ENCODE measurements around the gene PAPLN.

PAPLN gene

DNA sequence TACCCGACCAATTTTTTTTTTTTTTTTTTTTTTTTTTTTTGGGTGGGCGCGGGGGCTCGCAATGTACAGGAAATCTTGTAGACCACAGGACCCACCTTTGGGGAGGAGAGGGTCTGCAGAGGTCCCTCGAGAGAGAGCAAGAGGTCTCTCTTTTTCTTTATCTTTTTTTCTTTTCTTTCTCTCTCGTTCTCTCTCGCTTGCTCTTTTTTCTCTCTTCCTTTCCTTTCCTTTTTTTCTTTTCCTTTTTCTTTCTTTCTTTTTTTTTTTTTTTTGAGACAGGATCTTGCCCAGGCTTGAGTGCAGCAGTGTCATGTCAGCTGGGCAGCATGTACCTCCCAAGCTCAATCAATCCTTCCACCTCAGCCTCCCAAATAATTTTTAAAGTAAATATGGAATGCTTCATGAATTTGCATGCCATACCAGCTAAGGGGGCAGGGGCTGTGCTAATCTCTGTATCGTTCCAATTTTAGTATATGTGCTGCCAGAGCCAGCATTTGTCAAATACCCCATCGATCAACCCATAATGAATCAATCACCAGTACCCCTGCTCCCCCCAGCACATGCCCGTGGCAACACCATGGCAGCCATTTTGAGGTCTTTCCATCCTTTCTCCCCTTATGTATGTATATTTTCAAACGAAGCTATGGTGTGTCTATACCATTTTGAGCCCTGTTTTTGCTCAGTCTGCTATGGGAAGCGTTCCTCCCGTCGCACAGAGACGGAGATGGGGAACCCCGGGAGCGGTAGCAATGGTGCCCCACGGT, 9.3 kb downstream of the PAPLN start:
- DNase-seq = no peak

DNA sequence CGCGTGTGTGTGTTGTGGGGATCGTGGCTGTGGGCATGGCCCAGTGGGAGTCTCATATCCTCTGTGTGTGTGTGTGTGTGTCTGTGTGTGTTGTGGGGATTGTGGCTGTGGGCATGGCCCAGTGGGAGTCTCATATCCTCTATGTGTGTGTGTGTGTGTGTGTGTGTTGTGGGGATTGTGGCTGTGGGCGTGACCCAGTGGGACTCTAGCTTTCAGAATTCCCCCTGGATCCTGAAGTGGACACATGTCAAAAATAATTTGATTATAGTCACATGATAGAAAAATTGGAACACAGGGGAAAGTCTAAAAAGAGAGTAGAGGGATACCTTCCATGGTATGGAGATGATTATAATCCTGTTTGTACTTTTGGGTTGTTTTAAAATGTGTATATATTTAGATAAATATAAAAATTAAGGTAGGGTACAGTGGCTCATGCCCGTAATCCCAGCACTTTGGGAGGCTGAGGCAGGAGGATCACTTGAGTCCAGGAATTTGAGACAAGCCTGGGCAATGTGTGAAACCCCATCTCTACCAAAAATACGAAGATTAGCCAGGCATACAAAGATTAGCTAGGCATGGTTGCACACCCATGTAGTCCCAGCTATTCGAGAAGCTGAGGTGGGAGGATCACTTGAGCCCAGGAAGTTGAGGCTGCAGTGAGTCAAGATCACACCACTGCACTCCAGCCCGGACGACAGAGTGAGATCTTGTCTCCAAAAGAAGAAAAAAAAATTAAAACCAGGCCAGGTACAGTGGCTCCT, 11.0 kb downstream of the PAPLN start:
- DNase-seq = no peak

DNA sequence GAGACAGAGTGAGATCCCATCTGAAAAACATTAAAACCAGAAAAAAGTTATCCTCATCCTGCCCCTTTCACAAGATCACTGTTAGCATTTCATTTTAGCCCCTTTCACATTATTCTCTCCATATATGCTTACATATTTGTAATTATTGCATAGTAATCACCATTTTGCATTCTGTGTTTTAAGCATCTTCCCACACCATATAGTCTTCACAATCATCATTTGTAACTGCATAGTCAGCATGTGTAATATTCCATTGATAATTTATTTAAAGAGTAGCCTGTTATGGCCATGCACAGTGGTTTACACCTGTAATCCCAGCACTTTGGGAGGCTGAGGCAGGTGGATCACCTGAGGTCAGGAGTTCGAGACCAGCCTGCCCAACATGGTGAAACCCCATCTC, 11.8 kb downstream of the PAPLN start:
- DNase-seq = no peak

DNA sequence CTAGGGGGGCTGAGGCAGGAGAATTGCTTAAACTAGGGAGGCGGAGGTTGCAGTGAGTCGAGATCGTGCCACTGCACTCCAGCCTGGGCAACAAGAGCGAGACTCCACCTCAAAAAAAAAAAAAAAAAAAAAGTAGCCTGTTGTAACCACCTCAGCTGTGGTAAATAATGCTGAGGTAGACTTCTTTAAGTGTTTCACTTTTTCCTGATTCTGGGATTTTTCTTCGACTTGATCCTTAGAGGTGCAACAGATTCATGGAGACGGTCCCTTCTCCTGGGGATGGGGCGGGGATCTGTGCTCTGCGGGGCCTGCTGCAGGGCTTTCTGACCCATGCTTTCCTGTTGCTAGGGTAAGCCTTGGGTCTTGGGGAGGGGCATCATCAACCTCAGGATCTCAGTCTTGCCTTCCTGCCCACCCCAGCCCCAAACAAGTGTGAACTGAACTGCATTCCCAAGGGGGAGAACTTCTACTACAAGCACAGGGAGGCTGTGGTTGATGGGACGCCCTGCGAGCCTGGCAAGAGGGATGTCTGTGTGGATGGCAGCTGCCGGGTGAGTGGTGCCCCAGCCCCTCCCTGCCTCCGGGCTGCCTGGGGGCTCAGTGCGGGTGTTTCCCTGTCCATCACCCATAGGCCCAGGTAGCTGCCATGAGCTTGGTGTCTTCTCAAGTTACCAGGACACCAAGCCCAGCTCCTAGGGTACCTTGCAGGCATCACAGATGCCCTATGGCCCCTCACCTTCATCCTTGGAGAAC, 12.4 kb downstream of the PAPLN start:
- no peak for DNase-seq

DNA sequence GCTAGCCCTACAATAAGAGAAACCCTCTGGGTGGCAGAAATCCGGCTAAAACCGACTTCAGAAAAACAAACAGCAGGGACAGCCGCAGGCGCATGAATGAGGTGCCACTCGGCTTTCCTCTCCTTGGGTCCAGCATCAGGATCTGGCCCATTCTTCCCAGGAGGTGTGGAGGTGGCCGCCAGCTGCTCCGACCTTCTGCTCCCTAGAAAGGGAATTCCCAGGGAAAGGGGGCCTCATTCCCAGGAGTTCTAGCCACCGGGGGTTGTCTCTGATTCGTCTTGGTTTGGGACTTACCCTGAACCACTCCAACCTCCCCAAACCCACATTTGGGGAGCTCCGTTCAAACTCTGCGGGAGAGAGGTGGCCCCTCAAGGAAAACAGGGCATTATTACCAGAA, 13.0 kb downstream of the PAPLN start:
- no peak for DNase-seq

DNA sequence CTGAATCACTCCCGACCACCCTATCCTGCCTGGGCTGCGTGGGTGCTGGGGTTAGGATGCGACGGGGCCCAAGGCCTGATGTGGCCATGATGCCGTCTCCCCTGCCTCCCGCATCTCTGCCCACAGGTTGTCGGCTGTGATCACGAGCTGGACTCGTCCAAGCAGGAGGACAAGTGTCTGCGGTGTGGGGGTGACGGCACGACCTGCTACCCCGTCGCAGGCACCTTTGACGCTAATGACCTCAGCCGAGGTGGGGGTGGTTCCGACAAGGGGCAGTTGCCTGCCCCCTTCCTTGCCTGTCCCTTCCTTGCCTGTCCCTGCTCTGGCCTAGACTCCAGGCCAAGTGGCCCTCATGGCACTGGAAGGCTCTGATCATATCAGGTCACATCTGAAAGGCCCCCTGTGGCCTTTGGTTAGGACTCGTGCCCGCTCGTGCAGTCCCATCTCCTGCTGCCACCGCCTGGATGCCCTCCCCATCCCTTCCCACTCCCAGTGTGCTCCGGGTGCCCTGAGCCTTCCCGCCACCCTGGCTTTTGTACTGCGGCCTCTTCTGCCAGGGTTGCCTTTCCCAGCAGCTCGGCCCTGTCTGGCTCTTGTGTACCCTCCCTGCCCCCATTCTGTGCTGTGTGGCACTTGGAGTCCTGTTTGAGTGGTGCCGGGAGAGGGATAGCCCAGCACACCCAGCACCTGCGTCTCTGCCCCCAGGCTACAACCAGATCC, 13.6 kb downstream of the PAPLN start:
- no peak for DNase-seq

DNA sequence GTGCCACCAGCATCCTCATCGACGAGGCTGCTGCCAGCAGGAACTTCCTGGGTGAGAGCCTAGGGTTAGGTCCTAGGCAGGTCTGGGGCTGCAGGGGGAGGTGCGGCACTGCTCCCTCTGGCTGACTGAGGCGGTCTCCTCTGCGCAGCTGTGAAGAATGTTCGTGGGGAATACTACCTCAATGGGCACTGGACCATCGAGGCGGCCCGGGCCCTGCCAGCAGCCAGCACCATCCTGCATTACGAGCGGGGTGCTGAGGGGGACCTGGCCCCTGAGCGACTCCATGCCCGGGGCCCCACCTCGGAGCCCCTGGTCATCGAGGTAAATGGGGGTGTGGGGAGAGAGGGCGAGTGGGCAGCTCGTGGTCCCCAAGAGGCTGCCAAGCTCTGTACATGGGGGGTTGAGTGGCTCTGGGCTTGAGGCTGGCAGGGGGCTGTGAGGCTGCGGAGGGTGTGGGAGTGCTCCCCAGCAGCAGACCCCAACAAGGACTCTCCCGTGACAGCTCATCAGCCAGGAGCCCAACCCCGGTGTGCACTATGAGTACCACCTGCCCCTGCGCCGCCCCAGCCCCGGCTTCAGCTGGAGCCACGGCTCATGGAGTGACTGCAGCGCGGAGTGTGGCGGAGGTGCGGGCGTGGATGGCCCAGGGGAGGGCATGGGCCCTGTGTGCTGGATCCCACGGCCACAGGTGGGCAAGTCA, 14.4 kb downstream of the PAPLN start:
- no peak for DNase-seq

DNA sequence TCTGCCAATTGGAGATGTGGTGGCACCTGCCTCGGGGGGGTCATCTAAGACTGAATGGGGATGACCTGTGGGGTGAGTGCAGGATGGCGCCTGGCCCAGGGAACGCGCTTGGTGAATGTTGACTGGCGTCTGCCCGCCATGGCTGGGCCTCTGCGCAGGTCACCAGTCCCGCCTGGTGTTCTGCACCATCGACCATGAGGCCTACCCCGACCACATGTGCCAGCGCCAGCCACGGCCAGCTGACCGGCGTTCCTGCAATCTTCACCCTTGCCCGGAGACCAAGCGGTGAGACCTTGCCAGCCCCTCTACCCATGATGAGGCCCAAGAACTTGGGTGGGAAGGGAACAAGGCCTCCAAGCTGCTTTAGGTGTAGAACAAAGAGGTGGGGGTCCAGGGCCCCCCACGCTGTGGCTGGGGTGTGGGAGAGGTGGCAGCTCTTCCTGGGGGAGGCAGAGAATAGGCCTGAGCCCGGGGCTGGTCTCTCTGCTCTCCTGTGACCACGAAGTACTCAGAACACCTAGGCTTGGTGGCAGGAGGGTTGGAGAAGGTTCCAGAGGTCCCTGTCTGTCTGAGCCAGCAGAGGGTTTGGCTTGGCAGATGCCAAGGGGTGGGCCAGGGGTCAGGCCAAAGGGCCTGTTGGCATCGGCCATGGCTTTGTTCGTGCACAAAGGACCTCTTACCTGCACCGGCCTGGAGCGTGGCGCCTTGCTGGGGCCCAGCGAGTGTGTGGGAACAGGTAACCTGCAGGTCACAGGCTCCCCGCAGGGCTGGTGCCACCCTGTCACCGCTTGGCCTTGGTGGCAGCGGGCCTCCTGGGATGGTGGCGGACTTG, 15.4 kb downstream of the PAPLN start:
- no peak for DNase-seq

DNA sequence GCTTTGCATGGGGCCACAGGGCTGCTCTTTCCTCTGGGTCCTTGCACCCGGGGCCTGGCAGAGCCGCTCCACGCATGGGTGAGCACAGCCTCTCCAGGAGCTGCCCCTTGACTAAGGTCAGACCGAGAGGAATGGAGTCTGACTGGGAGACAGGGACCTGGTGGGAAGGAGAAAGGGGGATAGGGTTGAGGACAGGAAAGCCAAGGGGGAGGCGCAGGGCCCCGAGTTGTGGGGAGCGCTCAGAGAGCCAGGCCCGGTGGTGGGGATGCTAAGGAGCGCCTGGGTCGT, 16.0 kb downstream of the PAPLN start:
- DNase-seq = no peak

DNA sequence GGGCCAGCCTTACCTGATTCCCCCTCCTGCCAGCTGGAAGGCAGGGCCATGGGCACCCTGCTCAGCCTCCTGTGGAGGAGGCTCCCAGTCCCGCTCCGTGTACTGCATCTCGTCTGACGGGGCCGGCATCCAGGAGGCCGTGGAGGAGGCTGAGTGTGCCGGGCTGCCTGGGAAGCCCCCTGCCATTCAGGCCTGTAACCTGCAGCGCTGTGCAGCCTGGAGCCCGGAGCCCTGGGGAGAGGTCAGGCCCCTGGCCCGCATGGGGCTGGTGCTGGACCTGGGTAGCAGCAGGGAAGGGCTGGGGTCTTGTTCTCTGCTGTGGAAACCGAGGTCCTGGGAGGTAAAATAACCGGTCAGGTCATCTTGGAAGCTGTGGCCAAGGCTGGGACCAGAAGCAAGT, 16.4 kb downstream of the PAPLN start:
- no peak for DNase-seq

DNA sequence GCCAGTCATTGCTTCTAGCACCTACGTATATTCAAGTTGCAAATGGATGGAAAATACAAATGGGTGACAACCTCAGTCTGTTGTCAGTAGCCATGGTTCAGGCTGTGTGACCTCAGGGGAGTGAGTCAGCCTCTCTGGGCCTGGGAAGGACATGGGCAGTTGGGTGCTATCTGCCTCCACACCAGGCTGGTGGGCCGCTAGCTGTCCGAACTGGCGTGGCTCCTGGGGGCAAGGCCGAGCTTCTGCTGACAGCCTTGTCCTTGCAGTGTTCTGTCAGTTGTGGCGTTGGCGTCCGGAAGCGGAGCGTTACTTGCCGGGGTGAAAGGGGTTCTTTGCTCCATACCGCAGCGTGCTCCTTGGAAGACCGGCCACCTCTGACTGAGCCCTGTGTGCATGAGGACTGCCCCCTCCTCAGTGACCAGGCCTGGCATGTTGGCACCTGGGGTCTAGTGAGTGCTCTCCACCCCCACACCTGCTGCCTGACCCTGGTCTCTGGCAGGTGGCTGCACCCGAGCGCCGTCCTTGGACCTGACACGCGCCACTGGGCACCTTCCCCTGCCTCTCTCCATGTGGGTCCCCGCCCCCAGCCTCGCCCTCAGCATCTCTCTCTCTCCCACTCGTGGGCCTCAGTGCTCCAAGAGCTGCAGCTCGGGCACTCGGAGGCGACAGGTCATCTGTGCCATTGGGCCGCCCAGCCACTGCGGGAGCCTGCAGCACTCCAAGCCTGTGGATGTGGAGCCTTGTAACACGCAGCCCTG, 17.1 kb downstream of the PAPLN start:
- DNase-seq = no peak

DNA sequence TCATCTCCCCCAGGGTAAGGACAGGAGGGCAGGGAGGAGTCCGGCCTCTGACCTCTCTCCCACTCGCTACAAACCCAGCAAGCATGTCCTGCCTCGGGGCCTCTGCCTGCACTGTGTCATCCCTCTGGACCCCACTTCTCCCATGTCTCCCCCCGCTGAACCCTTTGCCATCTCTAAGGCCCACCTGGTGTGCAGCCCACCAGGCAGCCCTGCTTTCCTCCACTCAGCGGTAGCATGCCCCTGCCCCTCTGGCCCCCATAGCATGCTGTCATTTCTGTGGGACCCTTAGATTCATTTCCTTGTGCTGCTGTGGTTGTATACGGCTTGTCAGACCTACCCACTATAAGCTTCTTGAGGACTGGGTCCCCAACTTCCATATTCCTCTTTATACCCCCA, 17.7 kb downstream of the PAPLN start:
- DNase-seq = no peak

DNA sequence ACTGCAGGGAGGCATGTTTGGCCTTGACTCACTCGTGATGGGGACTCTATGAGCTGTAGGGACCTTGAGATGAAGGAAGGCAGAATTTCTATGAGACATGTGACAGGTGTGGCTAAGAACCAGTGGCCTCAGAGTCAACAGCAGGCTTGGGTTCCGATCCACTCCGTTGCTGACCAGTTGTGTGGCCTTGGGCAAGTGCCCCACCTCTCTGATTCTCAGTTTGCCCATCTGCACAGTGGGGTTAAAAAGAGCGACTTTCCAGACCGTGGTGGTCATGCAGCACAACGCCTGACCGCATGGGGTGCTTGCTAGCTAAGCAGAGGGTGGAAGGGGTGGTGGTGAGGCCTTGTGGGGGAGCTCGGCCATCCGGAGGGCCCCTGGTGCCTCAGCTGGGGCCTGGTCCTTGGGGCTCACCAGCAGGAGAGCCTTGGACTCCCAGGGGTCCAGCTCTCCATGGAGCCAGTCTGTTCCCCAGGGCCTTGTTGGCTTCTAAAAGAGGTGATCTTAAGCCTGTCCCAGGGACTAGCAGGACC, 18.5 kb downstream of the PAPLN start:
- DNase-seq = no peak

DNA sequence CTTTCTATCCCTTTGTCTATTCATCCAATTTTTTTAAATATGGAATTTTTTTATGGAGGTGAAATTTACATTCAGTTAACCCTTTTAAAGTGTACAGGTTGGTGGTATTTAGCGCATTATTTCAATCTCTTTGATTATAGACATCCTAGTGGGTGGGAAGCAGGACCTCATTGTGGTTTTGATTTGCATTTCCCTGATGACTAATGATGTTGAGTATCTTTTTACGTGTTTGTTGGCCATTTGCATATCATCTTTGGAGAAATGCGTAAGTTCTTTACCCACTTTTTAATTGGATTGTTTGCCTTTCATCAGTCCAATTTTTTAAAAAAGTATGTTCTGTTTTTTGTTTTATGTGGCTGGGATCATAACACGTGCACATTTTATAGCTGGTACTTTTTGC, 20.8 kb downstream of the PAPLN start:
- no peak for DNase-seq

DNA sequence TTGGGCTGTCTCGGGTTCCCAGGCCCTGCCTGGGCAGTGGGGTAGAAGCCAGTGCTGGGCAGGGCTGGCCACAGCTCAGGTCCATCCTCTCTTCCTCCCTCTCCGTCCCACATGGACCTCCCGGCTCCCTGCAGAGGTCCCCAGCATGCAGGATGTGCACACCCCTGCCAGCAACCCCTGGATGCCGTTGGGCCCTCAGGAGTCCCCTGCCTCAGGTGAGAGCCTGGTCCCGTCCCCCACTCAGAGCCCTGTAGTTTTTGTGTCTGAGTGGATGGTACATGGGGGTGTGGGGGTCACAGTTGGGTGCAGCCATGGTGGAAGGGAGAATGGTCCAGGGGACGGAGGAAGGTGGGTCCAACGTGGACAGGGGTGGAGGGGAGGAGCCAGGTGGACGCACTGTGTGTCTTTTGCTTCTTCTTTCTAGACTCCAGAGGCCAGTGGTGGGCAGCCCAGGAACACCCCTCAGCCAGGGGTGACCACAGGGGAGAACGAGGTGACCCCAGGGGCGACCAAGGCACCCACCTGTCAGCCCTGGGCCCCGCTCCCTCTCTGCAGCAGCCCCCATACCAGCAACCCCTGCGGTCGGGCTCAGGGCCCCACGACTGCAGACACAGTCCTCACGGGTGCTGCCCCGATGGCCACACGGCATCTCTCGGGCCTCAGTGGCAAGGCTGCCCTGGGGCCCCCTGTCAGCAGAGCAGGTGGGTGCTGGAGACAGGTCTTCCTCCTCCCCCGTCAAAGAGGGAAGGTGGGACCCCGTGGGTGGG, 21.7 kb downstream of the PAPLN start:
- no peak for DNase-seq

DNA sequence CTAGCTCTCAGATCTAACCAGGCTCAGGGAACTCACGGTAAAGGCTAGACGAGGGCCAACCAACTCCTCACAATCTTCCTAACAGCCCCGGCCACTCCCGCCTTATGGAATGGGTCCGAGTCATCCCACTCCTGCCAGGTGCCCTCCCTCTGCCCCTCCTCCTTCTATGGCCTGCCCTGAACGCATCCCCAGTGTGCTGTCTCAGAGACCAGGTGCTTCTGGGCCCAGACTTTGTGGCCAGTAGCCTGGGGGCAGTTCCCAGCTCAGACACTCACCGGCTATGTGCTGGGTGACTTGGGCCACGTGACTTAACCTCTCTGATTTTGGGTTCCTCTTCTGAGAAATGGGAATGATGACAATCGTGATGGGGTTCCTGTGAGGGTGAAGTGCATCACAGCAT, 22.5 kb downstream of the PAPLN start:
- DNase-seq = no peak

DNA sequence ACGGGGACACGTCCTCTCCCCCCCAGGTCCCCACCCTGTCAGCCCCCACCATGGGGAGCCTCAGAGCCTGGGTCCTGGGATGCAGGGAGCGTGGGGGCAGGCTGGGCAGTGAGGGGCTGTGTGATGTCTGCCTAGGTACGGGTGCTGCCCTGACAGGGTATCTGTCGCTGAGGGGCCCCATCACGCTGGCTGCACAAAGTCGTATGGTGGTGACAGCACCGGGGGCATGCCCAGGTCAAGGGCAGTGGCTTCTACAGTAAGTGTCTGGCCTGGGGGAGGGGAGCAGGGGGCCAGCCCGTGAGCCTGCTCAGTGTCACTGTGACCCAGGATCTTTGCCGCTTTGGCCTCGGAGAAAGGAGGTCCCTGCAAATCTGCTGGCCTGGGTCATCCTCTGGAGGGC, 23.3 kb downstream of the PAPLN start:
- DNase-seq = no peak

DNA sequence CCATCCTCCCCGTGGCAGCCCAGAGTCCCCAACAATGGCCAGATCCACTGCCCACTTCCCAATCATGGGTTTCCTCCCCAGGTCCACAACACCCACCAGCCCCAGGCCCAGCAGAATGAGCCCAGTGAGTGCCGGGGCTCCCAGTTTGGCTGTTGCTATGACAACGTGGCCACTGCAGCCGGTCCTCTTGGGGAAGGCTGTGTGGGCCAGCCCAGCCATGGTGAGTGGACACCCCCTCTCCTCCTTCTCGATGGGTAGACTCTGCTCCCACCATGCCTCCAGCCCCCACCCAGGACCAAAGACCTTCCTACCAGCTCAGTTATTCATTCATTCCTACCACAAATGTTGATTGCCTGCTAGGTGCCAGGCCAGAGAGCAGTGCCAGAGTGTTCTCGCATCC, 23.8 kb downstream of the PAPLN start:
- no peak for DNase-seq

DNA sequence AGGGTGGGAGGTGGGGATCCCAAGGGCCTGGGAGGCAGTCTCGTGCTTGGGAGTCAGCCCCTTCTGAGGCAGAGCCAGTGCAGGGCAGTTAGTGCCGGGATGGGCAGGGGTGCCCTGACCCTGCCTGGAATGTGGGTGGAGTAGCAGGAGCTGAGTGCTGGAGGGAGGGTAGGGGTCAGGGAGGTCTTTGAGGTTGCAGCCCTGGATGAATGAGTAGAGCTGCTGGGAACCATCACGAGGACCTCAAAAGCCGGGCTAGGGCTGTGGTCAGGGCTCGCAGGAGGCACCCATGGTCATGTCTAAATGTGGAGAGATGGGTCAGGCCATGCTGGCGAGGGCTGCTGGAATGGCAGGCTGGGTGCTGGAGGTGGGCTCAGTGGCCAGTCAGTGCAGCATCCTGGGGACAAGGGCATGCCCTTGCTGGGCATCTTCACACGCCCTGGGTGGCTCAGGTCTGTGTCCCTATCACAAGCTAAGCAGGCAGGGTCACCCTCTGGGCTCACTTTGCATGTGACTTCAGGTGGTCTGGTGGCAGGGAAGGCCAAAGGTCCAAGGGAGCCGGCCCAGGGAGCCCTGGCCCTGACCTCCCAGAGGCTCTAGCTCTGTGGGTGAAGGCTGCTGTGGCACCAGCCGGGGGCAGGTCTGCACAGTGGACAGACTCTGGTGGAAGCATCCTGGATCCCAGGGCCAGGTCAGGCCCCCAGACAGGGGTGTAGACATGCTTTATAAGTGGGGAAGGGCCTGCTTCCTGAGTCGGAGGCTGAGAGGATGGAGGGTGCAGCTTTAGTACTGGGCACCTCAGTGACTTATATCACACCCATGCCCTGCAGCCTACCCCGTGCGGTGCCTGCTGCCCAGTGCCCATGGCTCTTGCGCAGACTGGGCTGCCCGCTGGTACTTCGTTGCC, 24.5 kb downstream of the PAPLN start:
- DNase-seq = no peak

Measured in right forelimb (tissue), 1 donor.